T-cell (primary cell): Measurements from ENCODE around the gene PARD3. TPM values are rescaled to one million over a fixed set of nuclear protein-coding genes. Genes with fewer than 3 reads are reported as not detected.

Experiments
- ATAC-seq, 4 experiments: fragments of 200-7000 bp in 3 of 4; fragments of 150-1000 bp in 1 of 4; cut with Tn5 transposase; replicated peaks in 1 of 4; 1 replicate in 3 of 4; 2 replicates in 1 of 4; pipeline ENCODE4 v1.10.0; 2021; ENCODE audit warnings: moderate library complexity in 3 of 4, mild to moderate bottlenecking in 2 of 4, moderate number of reproducible peaks in 1 of 4
- CTCF ChIA-PET, 2 donors: fragments of 300-600 bp; sonication (Branson Sonifier 250); formaldehyde crosslinking; loops; one replicate each; lab custom pipeline; 2022; ENCODE audit warnings: antibody characterized with exemption in 2 of 2; lab: Charles Lee
- POLR2A ChIA-PET, 2 donors: fragments of 300-600 bp; sonication (Branson Sonifier 250); formaldehyde crosslinking; loops; one replicate each; lab custom pipeline; 2022; ENCODE audit warnings: antibody characterized with exemption in 2 of 2; lab: Charles Lee
- DNase-seq, 35 experiments: peaks; one replicate each; pipeline versions ENCODE4 v3.0.0 to v3.0.0-alpha.2; 2013 to 2023
- H3K27ac ChIP-seq: one replicate; pipeline ENCODE4 v1.5.1; 2013; ENCODE audit warnings: low read length
- H3K27me3 ChIP-seq, 2 experiments: replicated peaks in 1 of 2; 1 replicate in 1 of 2; 2 replicates in 1 of 2; pipeline versions ENCODE4 v1.6.1 to v1.7.0; 2013; ENCODE audit warnings: low read length in 1 of 2, mixed read lengths in 1 of 2; ENCODE audit not compliant: control insufficient read depth in 2 of 2, insufficient read depth in 2 of 2; ENCODE audit errors: extremely low read depth in 1 of 2
- H3K36me3 ChIP-seq, 2 donors: 1 replicate in 1 of 2; 2 replicates in 1 of 2; pipeline versions ENCODE4 v1.6.1 to v1.7.0; 2013; ENCODE audit warnings: low read length in 1 of 2; ENCODE audit not compliant: control insufficient read depth in 2 of 2, insufficient read depth in 1 of 2; ENCODE audit errors: extremely low read depth in 1 of 2
- H3K4me1 ChIP-seq, 2 experiments: 1 replicate in 1 of 2; 2 replicates in 1 of 2; pipeline versions ENCODE4 v1.6.1 to v1.7.0; 2013; ENCODE audit warnings: low read length in 2 of 2, mixed read lengths in 1 of 2; ENCODE audit not compliant: insufficient read depth in 2 of 2, control insufficient read depth in 1 of 2; ENCODE audit errors: extremely low read depth in 1 of 2
- H3K4me3 ChIP-seq, 2 donors: 1 replicate in 1 of 2; 2 replicates in 1 of 2; pipeline versions ENCODE4 v1.5.1 to v1.7.0; 2013; ENCODE audit warnings: mild to moderate bottlenecking in 2 of 2, low read length in 1 of 2, moderate library complexity in 1 of 2; ENCODE audit not compliant: control insufficient read depth in 1 of 2; ENCODE audit errors: extremely low read depth in 1 of 2
- H3K9me3 ChIP-seq: 2 replicates; pipeline ENCODE4 v1.7.0; 2013
- H3K27ac Mint-ChIP-seq, 2 donors: one replicate each; pipeline ENCODE4 v1.8.0; 2020 to 2021; ENCODE audit warnings: mild to moderate bottlenecking in 2 of 2, mixed read lengths in 2 of 2
- H3K27me3 Mint-ChIP-seq, 2 donors: one replicate each; pipeline ENCODE4 v1.8.0; 2021 to 2022; ENCODE audit warnings: mixed read lengths in 2 of 2
- H3K36me3 Mint-ChIP-seq: one replicate; pipeline ENCODE4 v1.8.0; 2021; ENCODE audit warnings: mixed read lengths
- H3K4me1 Mint-ChIP-seq, 3 donors: one replicate each; pipeline ENCODE4 v1.8.0; 2020 to 2022; ENCODE audit warnings: mixed read lengths in 3 of 3, mild to moderate bottlenecking in 1 of 3
- H3K4me3 Mint-ChIP-seq, 3 donors: one replicate each; pipeline ENCODE4 v1.8.0; 2020 to 2022; ENCODE audit warnings: mild to moderate bottlenecking in 3 of 3, mixed read lengths in 3 of 3, moderate library complexity in 3 of 3
- H3K9me3 Mint-ChIP-seq, 3 donors: one replicate each; pipeline ENCODE4 v1.8.0; 2020 to 2022; ENCODE audit warnings: mixed read lengths in 3 of 3
- WGBS: methylation state at CpG from one replicate; pipeline ENCODE4 v1.1.5; 2013; ENCODE audit warnings: missing lambda C conversion rate; ENCODE audit not compliant: insufficient coverage; 5-methylcytosine and 5-hydroxymethylcytosine counted together
- total RNA-seq, 35 experiments: library from RNA in 6 of 35; stranded (reverse) in 6 of 35; fragments of 120-200 nt in 1 of 35; gene quantifications; one replicate each; pipeline versions ENCODE4 v1.2.1 to v1.2.4 and lab custom pipeline; 2013 to 2026

PARD3 gene
- total RNA-seq, 5 donors from 2014 or later (not counting 1 experiment from before 2014, with no cell fraction given) = 0.36 to 0.92 (median 0.65) TPM

- no peak overlapping the region for H3K4me3 ChIP-seq
- H3K36me3 ChIP-seq = no peaks in the 10 kb centered on the region
- ChIA-PET CTCF (no interaction called here), POLR2A (no interaction called here)
- Mint-ChIP-seq H3K4me1 (peaks cover 9 to 17% (median 10%) of the 10 kb centered on the region in 3 donors), H3K27me3 (no peaks in the 10 kb centered on the region), H3K27ac (no peak overlapping the region), H3K4me3 (no peak overlapping the region), H3K9me3 (no peaks in the 10 kb centered on the region), H3K36me3 (no peaks in the 10 kb centered on the region)
- DNase-seq (no peak), ATAC-seq (no peak)
- H3K4me1 ChIP-seq = no peaks in the 10 kb centered on the region
- no peak overlapping the region for H3K27ac ChIP-seq
- WGBS = no CpG with 5 or more reads among the region's 2 CpGs
- no peaks in the 10 kb centered on the region for H3K27me3 ChIP-seq
- H3K9me3 ChIP-seq = no peaks in the 10 kb centered on the region
Measured at GRCh38 chr10:34339816-34340553, 475.1 kb downstream of the PARD3 start.

GRCh38 chr10:34337917-34338316 lies 477.2 kb downstream of the PARD3 start:
- no peaks in the 10 kb centered on the region for H3K4me1 ChIP-seq
- DNase-seq = no peak
- Mint-ChIP-seq H3K4me1 (peaks cover 9 to 17% (median 10%) of the 10 kb centered on the region in 3 donors), H3K9me3 (no peaks in the 10 kb centered on the region), H3K36me3 (no peaks in the 10 kb centered on the region), H3K4me3 (no peak overlapping the region), H3K27me3 (no peaks in the 10 kb centered on the region), H3K27ac (no peak overlapping the region)
- no peaks in the 10 kb centered on the region for H3K36me3 ChIP-seq
- H3K27me3 ChIP-seq = no peaks in the 10 kb centered on the region
- no peak for ATAC-seq
- H3K27ac ChIP-seq = no peak overlapping the region
- WGBS = 86% methylated on average over 1 of the region's 3 CpGs
- CTCF ChIA-PET = no interaction called here
- H3K4me3 ChIP-seq = no peak overlapping the region
- H3K9me3 ChIP-seq = no peaks in the 10 kb centered on the region
- POLR2A ChIA-PET = interaction anchor here in 1 of 2 donors (0.6 kb wide), 1 partner anchor 675 kb away, joined by 3 read pairs; no protein-coding TSS in a partner anchor

DNA sequence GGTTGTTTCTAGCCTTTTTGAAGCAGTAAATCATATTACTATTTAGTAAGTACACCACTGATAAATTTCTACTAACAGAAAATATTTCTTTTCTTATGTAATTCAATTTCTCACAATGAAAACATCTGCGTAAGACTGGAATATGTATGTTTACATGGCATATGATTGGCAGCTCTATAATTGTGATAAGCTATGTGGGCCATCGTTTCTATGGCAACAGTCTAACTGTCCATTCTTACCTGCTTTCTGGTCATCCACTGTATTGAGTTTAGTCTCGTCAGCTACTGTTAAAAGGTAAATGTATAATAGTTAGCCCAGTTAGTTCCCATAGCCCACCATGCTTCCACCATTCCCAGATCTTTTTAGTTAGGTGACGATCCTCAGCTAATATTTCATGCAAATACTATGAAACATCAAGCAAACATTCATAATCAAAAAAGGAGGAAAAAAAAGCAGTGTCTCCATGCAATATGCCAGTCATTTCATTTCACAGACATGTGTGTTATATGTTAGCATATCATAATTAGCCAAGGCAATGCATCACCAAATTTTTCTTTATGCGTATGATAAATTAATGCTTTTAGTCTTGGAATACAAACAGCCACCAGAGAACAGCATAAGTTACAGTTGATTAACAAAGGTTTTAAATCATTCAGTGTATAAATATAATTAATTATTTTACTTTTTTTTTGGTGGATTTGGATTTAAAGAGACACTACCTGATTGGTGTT lies 479.0 kb downstream of the PARD3 start:
- H3K4me3 Mint-ChIP-seq = no peak overlapping the region
- Histone ChIP-seq H3K4me1 (no peaks in the 10 kb centered on the region), H3K36me3 (no peaks in the 10 kb centered on the region), H3K4me3 (no peak overlapping the region), H3K27me3 (no peaks in the 10 kb centered on the region), H3K27ac (no peak overlapping the region), H3K9me3 (no peaks in the 10 kb centered on the region)
- DNase-seq = no peak
- H3K4me1 Mint-ChIP-seq = peaks cover 9 to 13% (median 10%) of the 10 kb centered on the region in 3 donors
- H3K27ac Mint-ChIP-seq = no peak overlapping the region
- no peaks in the 10 kb centered on the region for H3K36me3 Mint-ChIP-seq
- H3K9me3 Mint-ChIP-seq = no peaks in the 10 kb centered on the region
- no CpG with 5 or more reads among the region's 5 CpGs for whole genome bisulfite sequencing
- no peaks in the 10 kb centered on the region for H3K27me3 Mint-ChIP-seq
- no peak for ATAC-seq
- POLR2A ChIA-PET = no interaction called here
- CTCF ChIA-PET = no interaction called here

DNA sequence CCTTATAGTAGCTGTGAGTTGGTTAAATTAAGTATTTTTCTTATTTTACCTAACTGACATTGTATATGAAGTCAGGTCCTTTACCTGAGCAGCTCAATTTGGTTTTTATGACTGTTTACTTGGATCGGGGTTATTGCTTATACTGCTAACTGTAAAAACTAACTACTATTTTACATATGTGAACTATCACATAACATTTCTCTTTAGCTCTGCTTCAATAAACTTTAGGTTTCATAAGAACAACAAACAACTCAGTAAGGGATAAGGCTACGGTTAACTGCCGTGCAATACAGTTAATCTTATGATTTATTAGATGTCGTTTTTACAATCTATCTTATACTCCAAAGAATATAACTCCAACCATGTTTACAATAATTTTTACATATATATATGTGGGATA lies 480.2 kb downstream of the PARD3 start:
- ATAC-seq = no peak

GRCh38 chr10:34333513-34333912 lies 481.6 kb downstream of the PARD3 start:
- H3K27me3 ChIP-seq = no peaks in the 10 kb centered on the region
- WGBS = no CpG with 5 or more reads among the region's 2 CpGs
- Mint-ChIP-seq H3K4me1 (no peaks in the 10 kb centered on the region), H3K27ac (no peak overlapping the region), H3K27me3 (no peaks in the 10 kb centered on the region), H3K36me3 (no peaks in the 10 kb centered on the region), H3K4me3 (no peak overlapping the region), H3K9me3 (no peaks in the 10 kb centered on the region)
- H3K36me3 ChIP-seq = no peaks in the 10 kb centered on the region
- no peaks in the 10 kb centered on the region for H3K9me3 ChIP-seq
- H3K4me1 ChIP-seq = no peaks in the 10 kb centered on the region
- DNase-seq (no peak), ATAC-seq (no peak)
- H3K4me3 ChIP-seq = no peak overlapping the region
- CTCF ChIA-PET = interaction anchor here in 1 of 2 donors (1.1 kb wide), 1 partner anchor 11 kb away, joined by 3 read pairs; no protein-coding TSS in a partner anchor
- POLR2A ChIA-PET = no interaction called here
- no peak overlapping the region for H3K27ac ChIP-seq

More for the DNA sequence above, 480.2 kb downstream of the PARD3 start:
- ChIA-PET CTCF (no interaction called here), POLR2A (no interaction called here)
- Mint-ChIP-seq H3K27ac (no peak overlapping the region), H3K4me1 (peaks cover 0 to 1% (median under 1%) of the 10 kb centered on the region in 3 donors), H3K36me3 (no peaks in the 10 kb centered on the region), H3K4me3 (no peak overlapping the region), H3K27me3 (no peaks in the 10 kb centered on the region), H3K9me3 (no peaks in the 10 kb centered on the region)
- Histone ChIP-seq H3K9me3 (no peaks in the 10 kb centered on the region), H3K27ac (no peak overlapping the region), H3K36me3 (no peaks in the 10 kb centered on the region), H3K27me3 (no peaks in the 10 kb centered on the region), H3K4me1 (no peaks in the 10 kb centered on the region), H3K4me3 (no peak overlapping the region)
- WGBS = no CpG with 5 or more reads among the region's 4 CpGs
- no peak for DNase-seq

DNA sequence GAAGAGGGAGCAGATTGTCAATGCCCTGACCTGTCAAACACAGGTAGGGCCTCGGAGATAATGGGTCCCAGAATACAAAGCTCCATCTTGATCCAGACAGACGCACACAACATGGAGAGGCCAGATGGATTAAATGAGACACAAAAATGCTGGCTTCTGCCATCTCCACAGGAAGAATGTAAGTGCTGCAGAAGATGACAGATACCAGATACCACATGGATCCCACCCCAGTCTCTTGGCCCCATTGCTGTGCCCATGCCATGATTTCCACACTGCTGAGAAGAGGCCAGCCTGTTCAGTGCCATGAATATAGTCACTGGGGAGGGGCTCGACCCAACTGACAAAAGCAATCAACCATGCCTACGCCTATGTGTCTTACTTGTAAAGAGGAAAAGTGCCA lies 487.9 kb downstream of the PARD3 start:
- H3K36me3 Mint-ChIP-seq = no peaks in the 10 kb centered on the region
- no peaks in the 10 kb centered on the region for H3K9me3 ChIP-seq
- WGBS = 78% methylated on average over 4 of the region's 4 CpGs
- no peak overlapping the region for H3K27ac Mint-ChIP-seq
- ATAC-seq (no peak), DNase-seq (no peak)
- peaks cover 0 to 4% of the 10 kb centered on the region in 2 donors for H3K36me3 ChIP-seq
- ChIA-PET POLR2A (no interaction called here), CTCF (no interaction called here)
- no peak overlapping the region for H3K4me3 ChIP-seq
- H3K27ac ChIP-seq = no peak overlapping the region
- no peak overlapping the region for H3K4me3 Mint-ChIP-seq
- no peaks in the 10 kb centered on the region for H3K27me3 Mint-ChIP-seq
- H3K27me3 ChIP-seq = peaks cover 0 to 2% of the 10 kb centered on the region in 2 experiments
- H3K4me1 ChIP-seq = no peaks in the 10 kb centered on the region
- H3K9me3 Mint-ChIP-seq = no peaks in the 10 kb centered on the region
- no peaks in the 10 kb centered on the region for H3K4me1 Mint-ChIP-seq
